NT2/D1 (cell line): ENCODE measurements around the gene LRRFIP1.

Experiments used
- SUZ12 ChIP-seq: IDR thresholded peaks from 2 replicates; pipeline ENCODE4 v1.6.1; 2011; ENCODE audit not compliant: insufficient read length, insufficient read depth; ENCODE audit errors: extremely low read depth
- YY1 ChIP-seq: IDR thresholded peaks from 2 replicates; pipeline ENCODE4 v1.6.1; 2011; ENCODE audit not compliant: insufficient read length, insufficient read depth
- ZNF274 ChIP-seq: IDR thresholded peaks from 2 replicates; pipeline ENCODE4 v1.6.1; 2011; ENCODE audit warnings: mild to moderate bottlenecking, low read depth, low read length

DNA sequence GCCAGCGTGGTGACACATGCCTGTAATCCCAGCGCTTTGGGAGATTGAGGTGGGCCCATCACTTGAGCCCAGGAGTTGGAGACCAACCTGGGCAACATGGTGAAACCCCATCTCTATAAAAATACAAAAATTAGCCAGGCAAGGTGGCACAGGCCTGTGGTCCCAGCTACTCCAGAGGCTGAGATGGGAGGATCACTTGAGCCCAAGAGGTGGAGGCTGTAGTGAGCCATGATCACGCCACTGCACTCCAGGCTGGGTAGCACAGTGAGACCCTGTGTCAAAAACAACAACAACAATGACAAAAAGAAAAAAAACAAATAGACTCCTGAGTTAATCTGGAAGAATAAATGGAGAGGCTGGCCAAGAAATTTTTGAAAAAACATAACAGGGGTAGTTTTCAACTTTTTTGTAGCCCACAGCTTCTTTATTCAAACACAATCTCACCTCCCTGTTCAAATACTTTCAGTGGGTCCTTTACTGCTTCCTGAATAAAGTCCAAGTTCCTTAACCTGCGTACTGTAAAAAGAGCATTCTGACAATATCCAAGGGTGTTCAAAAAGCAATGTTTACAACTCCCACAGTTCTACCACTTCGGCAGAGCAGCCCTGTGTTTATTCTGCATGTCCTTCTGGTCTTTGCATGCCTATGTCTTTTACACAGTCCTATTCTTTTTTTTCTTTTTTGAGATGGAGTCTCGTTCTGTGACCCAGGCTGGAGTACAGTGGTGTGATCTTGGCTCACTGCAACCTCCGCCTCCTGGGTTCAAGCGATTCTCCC is 53.5 kb downstream of the LRRFIP1 start:
- TF ChIP-seq SUZ12 (no peak), ZNF274 (no peak), YY1 (no peak)
